Left ventricle myocardium inferior (tissue), 1 donor: Measurements from ENCODE around the gene COL4A2. TPM values are rescaled to one million over a fixed set of nuclear protein-coding genes. Genes with fewer than 3 reads are reported as not detected.

ENCODE experiments used
- DNase-seq: peaks from one replicate; pipeline ENCODE4 v3.0.0-alpha.2; 2020
- H3K27ac ChIP-seq: fragments of 200-600 bp; replicated peaks from 2 replicates; pipeline ENCODE4 v1.8.0; 2021
- H3K27me3 ChIP-seq: fragments of 200-600 bp; 2 replicates; pipeline ENCODE4 v1.8.0; 2021; ENCODE audit warnings: low read depth
- H3K36me3 ChIP-seq: fragments of 200-600 bp; 2 replicates; pipeline ENCODE4 v1.8.0; 2021
- H3K4me1 ChIP-seq: fragments of 200-600 bp; 2 replicates; pipeline ENCODE4 v1.8.0; 2021
- H3K4me3 ChIP-seq: fragments of 200-600 bp; 2 replicates; pipeline ENCODE4 v1.8.0; 2021; ENCODE audit warnings: mild to moderate bottlenecking, moderate library complexity
- H3K9me3 ChIP-seq: fragments of 200-600 bp; replicated peaks from 2 replicates; pipeline ENCODE4 v1.8.0; 2021
- CTCF ChIP-seq: fragments of 200-600 bp; IDR thresholded peaks from 2 replicates; pipeline ENCODE4 v1.8.0; 2021; ENCODE audit warnings: antibody characterized with exemption, mild to moderate bottlenecking, borderline replicate concordance
- intact Hi-C: fragments of 100-400 bp; cut with micrococcal nuclease; formaldehyde crosslinking; loops from one replicate; pipeline ENCODE4 v1.11.0; 2022
- total RNA-seq: library from RNA; stranded (reverse); fragmentation: NEBNext Ultra II Directional; extraction: Animal tissue kit (Norgen Biotek cat#: 25700); gene quantifications from one replicate; pipeline ENCODE4 v1.2.1, GENCODE V29; 2021
- donor health status: DM: no; HTN: yes; CAD: no; lungs with severe emphysema.

COL4A2 gene
- total RNA-seq, 1 donor from 2014 or later, result 117 TPM

GRCh38 chr13:110290826-110291225, 16.3 kb upstream of the COL4A2 start:
- H3K27ac ChIP-seq, result peak overlapping the region; percentile 4
- no peak for TF ChIP-seq CTCF
- intact Hi-C loops, result no loop called here

DNA sequence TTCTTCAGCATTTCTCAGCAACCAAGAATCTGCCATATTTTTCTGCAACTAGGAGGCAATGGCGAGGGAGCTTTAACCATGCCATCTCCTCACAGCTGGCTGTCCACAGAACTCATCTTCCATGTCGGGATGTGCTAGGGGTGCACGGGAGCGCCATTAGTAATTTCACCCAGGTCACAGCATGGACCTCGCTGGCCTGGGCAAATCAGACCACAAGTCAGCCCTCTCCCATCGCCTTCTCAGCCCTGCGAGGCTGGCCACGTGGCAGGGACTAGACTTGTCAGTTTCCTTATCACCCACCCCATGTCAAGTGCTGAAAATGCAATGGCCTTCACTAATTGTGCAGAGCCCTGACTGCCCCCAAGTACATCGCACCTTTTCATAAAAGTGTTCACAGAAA, 15.8 kb upstream of the COL4A2 start:
- no peak overlapping the region for H3K4me3 ChIP-seq
- no peak for DNase-seq
- H3K36me3 ChIP-seq, result peaks cover 25% of the 10 kb centered on the region
- no peaks in the 10 kb centered on the region for H3K27me3 ChIP-seq
- intact Hi-C loops, result no loop called here
- H3K27ac ChIP-seq, result peak overlapping the region; percentile 78
- no peak for TF ChIP-seq CTCF
- no peaks in the 10 kb centered on the region for H3K9me3 ChIP-seq
- H3K4me1 ChIP-seq, result peaks cover 88% of the 10 kb centered on the region

More at GRCh38 chr13:110290826-110291225, 16.3 kb upstream of the COL4A2 start:
- DNase-seq, result no peak
- Histone ChIP-seq H3K4me3 (no peak overlapping the region), H3K4me1 (peaks cover 88% of the 10 kb centered on the region), H3K27me3 (no peaks in the 10 kb centered on the region), H3K36me3 (peaks cover 25% of the 10 kb centered on the region), H3K9me3 (no peaks in the 10 kb centered on the region)

- TF ChIP-seq CTCF, result no peak
- intact Hi-C loops, result no loop called here
- Histone ChIP-seq H3K4me3 (no peak overlapping the region), H3K9me3 (no peaks in the 10 kb centered on the region), H3K27me3 (no peaks in the 10 kb centered on the region), H3K4me1 (peaks cover 88% of the 10 kb centered on the region), H3K36me3 (peaks cover 21% of the 10 kb centered on the region), H3K27ac (peak overlapping the region; percentile 78)
- DNase-seq, result no peak
Observed at GRCh38 chr13:110293037-110293436, 14.0 kb upstream of the COL4A2 start.

GRCh38 chr13:110293649-110294048, 13.4 kb upstream of the COL4A2 start:
- H3K4me1 ChIP-seq, result peaks cover 88% of the 10 kb centered on the region
- no peaks in the 10 kb centered on the region for H3K27me3 ChIP-seq
- TF ChIP-seq CTCF, result no peak
- peaks cover 14% of the 10 kb centered on the region for H3K36me3 ChIP-seq
- no peaks in the 10 kb centered on the region for H3K9me3 ChIP-seq
- peak overlapping the region; percentile 78 for H3K27ac ChIP-seq
- intact Hi-C loops, result no loop called here
- DNase-seq, result no peak
- H3K4me3 ChIP-seq, result no peak overlapping the region

GRCh38 chr13:110294146-110294545, 12.9 kb upstream of the COL4A2 start:
- peaks cover 93% of the 10 kb centered on the region for H3K4me1 ChIP-seq
- no peak for DNase-seq

More at GRCh38 chr13:110294146-110294545, 12.9 kb upstream of the COL4A2 start:
- no peak overlapping the region for H3K4me3 ChIP-seq
- TF ChIP-seq CTCF, result no peak
- H3K9me3 ChIP-seq, result no peaks in the 10 kb centered on the region
- peaks cover 9% of the 10 kb centered on the region for H3K36me3 ChIP-seq
- intact Hi-C loops, result no loop called here
- no peaks in the 10 kb centered on the region for H3K27me3 ChIP-seq
- peak overlapping the region; percentile 78 for H3K27ac ChIP-seq
